Skeletal muscle satellite cell (primary cell): ENCODE data around the gene TMEM202.
"Not testable (repeated sequence)": the region's sequence is repeated elsewhere in the genome, so short reads cannot be mapped to it uniquely, and the experiment has no call there.

Experiments
- H3K27me3 ChIP-seq: 2 replicates; pipeline ENCODE4 v1.7.0; 2013; ENCODE audit warnings: low read length; ENCODE audit not compliant: control insufficient read depth, insufficient read depth
- H3K36me3 ChIP-seq: 2 replicates; pipeline ENCODE4 v1.7.0; 2013; ENCODE audit warnings: mild to moderate bottlenecking, control low read depth, low read length; ENCODE audit not compliant: insufficient read depth
- H3K4me1 ChIP-seq: 2 replicates; pipeline ENCODE4 v1.7.0; 2013; ENCODE audit warnings: low read length; ENCODE audit not compliant: control insufficient read depth, insufficient read depth
- H3K4me2 ChIP-seq: 2 replicates; pipeline ENCODE4 v1.7.0; 2013; ENCODE audit warnings: mild to moderate bottlenecking, low read length
- H3K4me3 ChIP-seq: 2 replicates; pipeline ENCODE4 v1.7.0; 2013; ENCODE audit warnings: low read length
- H3K9ac ChIP-seq: 2 replicates; pipeline ENCODE4 v1.7.0; 2013; ENCODE audit warnings: mild to moderate bottlenecking, low read depth, low read length, moderate library complexity
- H3K9me3 ChIP-seq: replicated peaks from 2 replicates; pipeline ENCODE4 v1.7.0; 2013; ENCODE audit warnings: mild to moderate bottlenecking, control low read depth, low read length

TMEM202 gene

GRCh38 chr15:72437650-72438316 lies 39.7 kb downstream of the TMEM202 start:
- Histone ChIP-seq H3K27me3 (peaks cover 41% of the 10 kb centered on the region), H3K36me3 (no peaks in the 10 kb centered on the region), H3K9ac (no peak overlapping the region), H3K9me3 (peaks cover 2% of the 10 kb centered on the region), H3K4me3 (no peak overlapping the region), H3K4me1 (no peaks in the 10 kb centered on the region), H3K4me2 (no peak overlapping the region)

DNA sequence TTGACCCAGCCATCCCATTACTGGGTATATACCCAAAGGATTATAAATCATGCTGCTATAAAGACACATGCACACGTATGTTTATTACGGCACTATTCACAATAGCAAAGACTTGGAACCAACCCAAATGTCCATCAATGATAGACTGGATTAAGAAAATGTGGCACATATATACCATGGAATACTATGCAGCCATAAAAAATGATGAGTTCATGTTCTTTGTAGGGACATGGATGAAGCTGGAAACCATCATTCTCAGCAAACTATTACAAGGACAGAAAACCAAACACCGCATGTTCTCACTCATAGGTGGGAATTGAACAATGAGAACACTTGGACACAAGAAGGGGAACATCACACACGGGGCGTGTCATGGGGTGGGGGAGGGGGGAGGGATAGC lies 44.7 kb downstream of the TMEM202 start:
- not testable (repeated sequence) for H3K9ac ChIP-seq, H3K27me3 ChIP-seq, H3K36me3 ChIP-seq, H3K4me1 ChIP-seq, H3K9me3 ChIP-seq, H3K4me2 ChIP-seq, H3K4me3 ChIP-seq

GRCh38 chr15:72445426-72445825 lies 47.3 kb downstream of the TMEM202 start:
- Histone ChIP-seq H3K4me3 (no peak overlapping the region), H3K9ac (no peak overlapping the region), H3K27me3 (peaks cover 5% of the 10 kb centered on the region), H3K4me2 (no peak overlapping the region), H3K4me1 (no peaks in the 10 kb centered on the region), H3K36me3 (no peaks in the 10 kb centered on the region), H3K9me3 (no peaks in the 10 kb centered on the region)

DNA sequence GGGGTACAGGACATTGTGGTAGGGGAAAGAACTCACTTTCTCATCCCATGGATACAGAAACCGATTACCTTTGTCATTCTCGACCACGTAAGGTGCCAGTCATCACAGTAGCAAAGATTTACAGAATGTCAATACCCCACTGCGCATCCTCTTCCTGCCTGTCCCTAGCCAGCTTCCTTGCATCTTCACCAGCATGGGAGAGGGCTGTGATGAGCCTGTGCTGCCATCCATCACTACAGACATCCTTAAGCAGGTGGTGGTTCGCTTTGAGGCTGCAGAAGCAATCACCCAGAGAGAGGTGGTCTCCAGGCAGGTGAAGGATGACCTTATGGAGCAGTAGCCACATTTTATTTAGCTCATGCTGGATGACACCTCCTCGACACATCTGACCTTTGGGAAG lies 52.7 kb downstream of the TMEM202 start:
- peaks cover 3% of the 10 kb centered on the region for H3K27me3 ChIP-seq
- H3K4me2 ChIP-seq: no peak overlapping the region
- H3K4me1 ChIP-seq: no peaks in the 10 kb centered on the region
- no peaks in the 10 kb centered on the region for H3K9me3 ChIP-seq
- no peak overlapping the region for H3K9ac ChIP-seq
- H3K4me3 ChIP-seq: no peak overlapping the region
- H3K36me3 ChIP-seq: no peaks in the 10 kb centered on the region

DNA sequence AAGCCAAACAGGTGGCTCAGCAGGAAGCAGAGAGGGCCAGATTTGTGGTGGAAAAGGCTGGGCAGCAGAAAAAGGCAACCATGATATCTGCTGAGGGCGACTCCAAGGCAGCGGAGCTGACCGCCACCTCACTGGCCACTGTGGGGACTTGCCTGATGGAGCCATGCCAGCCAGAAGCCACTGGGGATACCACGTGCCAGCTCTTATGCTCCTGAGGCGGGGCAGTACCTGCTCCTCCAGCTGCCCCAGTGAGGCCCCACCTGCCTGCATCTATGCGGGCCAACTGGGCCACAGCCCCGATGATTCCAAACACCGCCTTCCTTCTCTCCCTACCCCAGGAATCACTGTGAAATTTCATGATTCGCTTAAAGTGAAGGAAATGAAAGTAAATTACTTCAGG lies 53.1 kb downstream of the TMEM202 start:
- H3K4me2 ChIP-seq: no peak overlapping the region
- H3K27me3 ChIP-seq: peaks cover 3% of the 10 kb centered on the region
- no peaks in the 10 kb centered on the region for H3K4me1 ChIP-seq
- H3K4me3 ChIP-seq: no peak overlapping the region
- H3K36me3 ChIP-seq: no peaks in the 10 kb centered on the region
- H3K9ac ChIP-seq: no peak overlapping the region
- H3K9me3 ChIP-seq: no peaks in the 10 kb centered on the region

- no peak overlapping the region for H3K9ac ChIP-seq
- no peak overlapping the region for H3K4me2 ChIP-seq
- no peaks in the 10 kb centered on the region for H3K9me3 ChIP-seq
- no peaks in the 10 kb centered on the region for H3K36me3 ChIP-seq
- H3K27me3 ChIP-seq: peaks cover 3% of the 10 kb centered on the region
- no peak overlapping the region for H3K4me3 ChIP-seq
- no peaks in the 10 kb centered on the region for H3K4me1 ChIP-seq
Measured at GRCh38 chr15:72456684-72457083, 58.6 kb downstream of the TMEM202 start.
